HEK293 (cell line): Measurements from ENCODE around the gene CTSA.
A peak's percentile ranks its signal among the peaks of the same experiment; 100 is the strongest.

Experiments used
- HOXD13 ChIP-seq: sonication (generic); formaldehyde crosslinking; IDR thresholded peaks from 2 replicates; pipeline ENCODE4 v1.8.0; 2022; ENCODE audit warnings: missing genetic modification reagents, borderline replicate concordance
- IKZF3 ChIP-seq: fragments of 450-650 bp; IDR thresholded peaks from 2 replicates; pipeline ENCODE4 v1.5.0; 2018; ENCODE audit warnings: missing biosample characterization, mild to moderate bottlenecking, missing genetic modification characterization, moderate library complexity
- KLF10 ChIP-seq: fragments of 450-650 bp; IDR thresholded peaks from 2 replicates; pipeline ENCODE4 v1.5.1; 2018; ENCODE audit warnings: missing biosample characterization, mild to moderate bottlenecking, missing genetic modification characterization
- KLF16 ChIP-seq: fragments of 450-650 bp; formaldehyde crosslinking; IDR thresholded peaks from 2 replicates; pipeline ENCODE4 v1.5.1; 2017; ENCODE audit warnings: missing biosample characterization, missing genetic modification characterization
- MYNN ChIP-seq: fragments of 450-650 bp; formaldehyde crosslinking; IDR thresholded peaks from 2 replicates; pipeline ENCODE4 v1.5.1; 2016; ENCODE audit warnings: missing biosample characterization, missing genetic modification characterization, borderline replicate concordance
- PRDM1 ChIP-seq: fragments of 450-650 bp; formaldehyde crosslinking; IDR thresholded peaks from 2 replicates; pipeline ENCODE4; 2016; ENCODE audit warnings: missing biosample characterization, missing genetic modification characterization
- SCRT1 ChIP-seq: fragments of 450-650 bp; formaldehyde crosslinking; IDR thresholded peaks from 2 replicates; pipeline ENCODE4 v1.5.1; 2016; ENCODE audit warnings: missing biosample characterization, missing genetic modification characterization, borderline replicate concordance
- SP2 ChIP-seq: fragments of 450-650 bp; formaldehyde crosslinking; IDR thresholded peaks from 2 replicates; pipeline ENCODE4 v1.5.1; 2016; ENCODE audit warnings: missing biosample characterization, missing genetic modification characterization
- SP7 ChIP-seq: fragments of 450-650 bp; formaldehyde crosslinking; IDR thresholded peaks from 2 replicates; pipeline ENCODE4 v1.5.1; 2016; ENCODE audit warnings: missing biosample characterization, missing genetic modification characterization
- TCF7L2 ChIP-seq: IDR thresholded peaks from 2 replicates; pipeline ENCODE4 v1.6.1; 2011; ENCODE audit warnings: low read depth, mild to moderate bottlenecking, inconsistent platforms, low read length, moderate library complexity, borderline replicate concordance
- YY1 ChIP-seq: fragments of 450-650 bp; formaldehyde crosslinking; IDR thresholded peaks from 2 replicates; pipeline ENCODE4 v1.5.1; 2018; ENCODE audit warnings: missing biosample characterization, missing genetic modification characterization
- YY2 ChIP-seq: fragments of 450-650 bp; formaldehyde crosslinking; IDR thresholded peaks from 2 replicates; pipeline ENCODE4 v1.5.1; 2016; ENCODE audit warnings: missing biosample characterization, missing genetic modification characterization
- ZBTB21 ChIP-seq: fragments of 450-650 bp; formaldehyde crosslinking; IDR thresholded peaks from 2 replicates; pipeline ENCODE4 v1.5.1; 2017; ENCODE audit warnings: missing biosample characterization, missing genetic modification characterization
- ZNF19 ChIP-seq: fragments of 450-650 bp; formaldehyde crosslinking; IDR thresholded peaks from 2 replicates; pipeline ENCODE4; 2016; ENCODE audit warnings: missing biosample characterization, missing genetic modification characterization, low read depth
- ZNF266 ChIP-seq: fragments of 450-650 bp; formaldehyde crosslinking; IDR thresholded peaks from 2 replicates; pipeline ENCODE4 v1.5.1; 2016; ENCODE audit warnings: missing biosample characterization, missing genetic modification characterization, low read depth
- ZNF292 ChIP-seq: fragments of 450-650 bp; formaldehyde crosslinking; IDR thresholded peaks from 2 replicates; pipeline ENCODE4 v1.5.1; 2016; ENCODE audit warnings: low read depth, missing biosample characterization, missing genetic modification characterization, borderline replicate concordance
- ZNF335 ChIP-seq: fragments of 450-650 bp; formaldehyde crosslinking; conservative IDR thresholded peaks from 2 replicates; pipeline ENCODE4 v1.5.1; 2016; ENCODE audit warnings: missing biosample characterization, missing genetic modification characterization
- ZNF366 ChIP-seq: fragments of 450-650 bp; formaldehyde crosslinking; conservative IDR thresholded peaks from 2 replicates; pipeline ENCODE4 v1.5.1; 2016; ENCODE audit warnings: missing biosample characterization, missing genetic modification characterization
- ZNF391 ChIP-seq: fragments of 450-650 bp; formaldehyde crosslinking; IDR thresholded peaks from 2 replicates; pipeline ENCODE4 v1.5.1; 2016; ENCODE audit warnings: low read depth, missing biosample characterization, missing genetic modification characterization, borderline replicate concordance
- ZNF561 ChIP-seq: fragments of 450-650 bp; IDR thresholded peaks from 2 replicates; pipeline ENCODE4 v1.5.1; 2018; ENCODE audit warnings: missing biosample characterization, missing genetic modification characterization, borderline replicate concordance
- ZNF626 ChIP-seq: fragments of 450-650 bp; sonication (Bioruptor Pico); formaldehyde crosslinking; IDR thresholded peaks from 2 replicates; pipeline ENCODE4 v1.5.1; 2018; ENCODE audit warnings: missing biosample characterization, missing genetic modification characterization, inconsistent platforms
- ZSCAN16 ChIP-seq: fragments of 450-650 bp; formaldehyde crosslinking; IDR thresholded peaks from 2 replicates; pipeline ENCODE4 v1.5.1; 2016; ENCODE audit warnings: missing biosample characterization, missing genetic modification characterization
- TF ChIP-seq, protein P1 (sequence below): fragments of 450-650 bp; formaldehyde crosslinking; IDR thresholded peaks from 2 replicates; pipeline ENCODE4 v1.5.1; 2017; ENCODE audit warnings: missing biosample characterization, missing genetic modification characterization
- TF ChIP-seq, protein P2 (sequence below): fragments of 450-650 bp; formaldehyde crosslinking; IDR thresholded peaks from 2 replicates; pipeline ENCODE4 v1.5.1; 2016; ENCODE audit warnings: missing biosample characterization, missing genetic modification characterization
- TF ChIP-seq, protein P3 (sequence below): fragments of 450-650 bp; formaldehyde crosslinking; IDR thresholded peaks from 2 replicates; pipeline ENCODE4 v1.5.1; 2016; ENCODE audit warnings: missing biosample characterization, missing genetic modification characterization, borderline replicate concordance
- TF ChIP-seq, protein P4 (sequence below): fragments of 450-650 bp; formaldehyde crosslinking; IDR thresholded peaks from 2 replicates; pipeline ENCODE4 v1.5.1; 2016; ENCODE audit warnings: missing biosample characterization, missing genetic modification characterization

Gene CTSA

GRCh38 chr20:45880988-45881788, 9.9 kb upstream of the CTSA start, which contains the start of gene ZSWIM1 (continued):
- TF ChIP-seq, protein P1, sequence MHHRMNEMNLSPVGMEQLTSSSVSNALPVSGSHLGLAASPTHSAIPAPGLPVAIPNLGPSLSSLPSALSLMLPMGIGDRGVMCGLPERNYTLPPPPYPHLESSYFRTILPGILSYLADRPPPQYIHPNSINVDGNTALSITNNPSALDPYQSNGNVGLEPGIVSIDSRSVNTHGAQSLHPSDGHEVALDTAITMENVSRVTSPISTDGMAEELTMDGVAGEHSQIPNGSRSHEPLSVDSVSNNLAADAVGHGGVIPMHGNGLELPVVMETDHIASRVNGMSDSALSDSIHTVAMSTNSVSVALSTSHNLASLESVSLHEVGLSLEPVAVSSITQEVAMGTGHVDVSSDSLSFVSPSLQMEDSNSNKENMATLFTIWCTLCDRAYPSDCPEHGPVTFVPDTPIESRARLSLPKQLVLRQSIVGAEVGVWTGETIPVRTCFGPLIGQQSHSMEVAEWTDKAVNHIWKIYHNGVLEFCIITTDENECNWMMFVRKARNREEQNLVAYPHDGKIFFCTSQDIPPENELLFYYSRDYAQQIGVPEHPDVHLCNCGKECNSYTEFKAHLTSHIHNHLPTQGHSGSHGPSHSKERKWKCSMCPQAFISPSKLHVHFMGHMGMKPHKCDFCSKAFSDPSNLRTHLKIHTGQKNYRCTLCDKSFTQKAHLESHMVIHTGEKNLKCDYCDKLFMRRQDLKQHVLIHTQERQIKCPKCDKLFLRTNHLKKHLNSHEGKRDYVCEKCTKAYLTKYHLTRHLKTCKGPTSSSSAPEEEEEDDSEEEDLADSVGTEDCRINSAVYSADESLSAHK (tag by site-specific recombination) = 0 out of 2 replicates have a peak, but pooled peaks have one; percentile 27
- TF ChIP-seq SP2 (tag by site-specific recombination) (peak; percentile 98), SP7 (tag by site-specific recombination) (peak; percentile 45; the same call in 1 of the 2 replicates), ZNF391 (tag by site-specific recombination) (peak; percentile 36; the same call in 1 of the 2 replicates), PRDM1 (tag by site-specific recombination) (peak; percentile 77), YY2 (tag by site-specific recombination) (0 out of 2 replicates have a peak, but pooled peaks have one; percentile 56), ZNF19 (no peak), MYNN (no peak), KLF16 (tag by site-specific recombination) (peak; percentile 69), ZNF561 (tag by site-specific recombination) (peak; percentile 65; the same call in 1 of the 2 replicates), YY1 (tag by site-specific recombination) (peak; percentile 79), IKZF3 (tag by site-specific recombination) (0 out of 2 replicates have a peak, but pooled peaks have one; percentile 25), HOXD13 (no peak), KLF10 (0 out of 2 replicates have a peak, but pooled peaks have one; percentile 21), ZNF626 (tag by site-specific recombination) (no peak), ZSCAN16 (tag by site-specific recombination) (no peak), ZBTB21 (tag by site-specific recombination) (no peak), SCRT1 (tag by site-specific recombination) (no peak), TCF7L2 (no peak), ZNF292 (tag by site-specific recombination) (no peak), ZNF266 (tag by site-specific recombination) (no peak), ZNF366 (tag by site-specific recombination) (0 out of 2 replicates have a peak, but pooled peaks have one; percentile 32), ZNF335 (tag by site-specific recombination) (peak; percentile 74)
- TF ChIP-seq, protein P2, sequence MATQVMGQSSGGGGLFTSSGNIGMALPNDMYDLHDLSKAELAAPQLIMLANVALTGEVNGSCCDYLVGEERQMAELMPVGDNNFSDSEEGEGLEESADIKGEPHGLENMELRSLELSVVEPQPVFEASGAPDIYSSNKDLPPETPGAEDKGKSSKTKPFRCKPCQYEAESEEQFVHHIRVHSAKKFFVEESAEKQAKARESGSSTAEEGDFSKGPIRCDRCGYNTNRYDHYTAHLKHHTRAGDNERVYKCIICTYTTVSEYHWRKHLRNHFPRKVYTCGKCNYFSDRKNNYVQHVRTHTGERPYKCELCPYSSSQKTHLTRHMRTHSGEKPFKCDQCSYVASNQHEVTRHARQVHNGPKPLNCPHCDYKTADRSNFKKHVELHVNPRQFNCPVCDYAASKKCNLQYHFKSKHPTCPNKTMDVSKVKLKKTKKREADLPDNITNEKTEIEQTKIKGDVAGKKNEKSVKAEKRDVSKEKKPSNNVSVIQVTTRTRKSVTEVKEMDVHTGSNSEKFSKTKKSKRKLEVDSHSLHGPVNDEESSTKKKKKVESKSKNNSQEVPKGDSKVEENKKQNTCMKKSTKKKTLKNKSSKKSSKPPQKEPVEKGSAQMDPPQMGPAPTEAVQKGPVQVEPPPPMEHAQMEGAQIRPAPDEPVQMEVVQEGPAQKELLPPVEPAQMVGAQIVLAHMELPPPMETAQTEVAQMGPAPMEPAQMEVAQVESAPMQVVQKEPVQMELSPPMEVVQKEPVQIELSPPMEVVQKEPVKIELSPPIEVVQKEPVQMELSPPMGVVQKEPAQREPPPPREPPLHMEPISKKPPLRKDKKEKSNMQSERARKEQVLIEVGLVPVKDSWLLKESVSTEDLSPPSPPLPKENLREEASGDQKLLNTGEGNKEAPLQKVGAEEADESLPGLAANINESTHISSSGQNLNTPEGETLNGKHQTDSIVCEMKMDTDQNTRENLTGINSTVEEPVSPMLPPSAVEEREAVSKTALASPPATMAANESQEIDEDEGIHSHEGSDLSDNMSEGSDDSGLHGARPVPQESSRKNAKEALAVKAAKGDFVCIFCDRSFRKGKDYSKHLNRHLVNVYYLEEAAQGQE (tag by site-specific recombination) = peak; percentile 91
- TF ChIP-seq, protein P3, sequence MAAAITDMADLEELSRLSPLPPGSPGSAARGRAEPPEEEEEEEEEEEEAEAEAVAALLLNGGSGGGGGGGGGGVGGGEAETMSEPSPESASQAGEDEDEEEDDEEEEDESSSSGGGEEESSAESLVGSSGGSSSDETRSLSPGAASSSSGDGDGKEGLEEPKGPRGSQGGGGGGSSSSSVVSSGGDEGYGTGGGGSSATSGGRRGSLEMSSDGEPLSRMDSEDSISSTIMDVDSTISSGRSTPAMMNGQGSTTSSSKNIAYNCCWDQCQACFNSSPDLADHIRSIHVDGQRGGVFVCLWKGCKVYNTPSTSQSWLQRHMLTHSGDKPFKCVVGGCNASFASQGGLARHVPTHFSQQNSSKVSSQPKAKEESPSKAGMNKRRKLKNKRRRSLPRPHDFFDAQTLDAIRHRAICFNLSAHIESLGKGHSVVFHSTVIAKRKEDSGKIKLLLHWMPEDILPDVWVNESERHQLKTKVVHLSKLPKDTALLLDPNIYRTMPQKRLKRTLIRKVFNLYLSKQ (tag by site-specific recombination) = no peak
- TF ChIP-seq, protein P4, sequence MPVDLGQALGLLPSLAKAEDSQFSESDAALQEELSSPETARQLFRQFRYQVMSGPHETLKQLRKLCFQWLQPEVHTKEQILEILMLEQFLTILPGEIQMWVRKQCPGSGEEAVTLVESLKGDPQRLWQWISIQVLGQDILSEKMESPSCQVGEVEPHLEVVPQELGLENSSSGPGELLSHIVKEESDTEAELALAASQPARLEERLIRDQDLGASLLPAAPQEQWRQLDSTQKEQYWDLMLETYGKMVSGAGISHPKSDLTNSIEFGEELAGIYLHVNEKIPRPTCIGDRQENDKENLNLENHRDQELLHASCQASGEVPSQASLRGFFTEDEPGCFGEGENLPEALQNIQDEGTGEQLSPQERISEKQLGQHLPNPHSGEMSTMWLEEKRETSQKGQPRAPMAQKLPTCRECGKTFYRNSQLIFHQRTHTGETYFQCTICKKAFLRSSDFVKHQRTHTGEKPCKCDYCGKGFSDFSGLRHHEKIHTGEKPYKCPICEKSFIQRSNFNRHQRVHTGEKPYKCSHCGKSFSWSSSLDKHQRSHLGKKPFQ (tag by site-specific recombination) = peak; percentile 20; the same call in 1 of the 2 replicates
